Uterus (tissue), 2 donors: ENCODE measurements around the gene EDN2.

Source experiments
- POLR2A ChIP-seq, 2 donors: fragments of 450-650 bp; IDR thresholded peaks; one replicate each; pipeline ENCODE4 v1.6.1; 2016; ENCODE audit warnings: antibody characterized with exemption in 2 of 2, mild to moderate bottlenecking in 1 of 2, moderate library complexity in 1 of 2
- TF ChIP-seq, protein P1 (sequence below), 4 experiments: fragments of 200-600 bp in 2 of 4; fragments of 450-650 bp in 2 of 4; sonication (generic) in 2 of 4; IDR thresholded peaks; one replicate each; pipeline ENCODE4 v1.5.1; 2016 to 2019; ENCODE audit warnings: antibody characterized with exemption in 4 of 4, mild to moderate bottlenecking in 2 of 4, moderate library complexity in 1 of 4

DNA sequence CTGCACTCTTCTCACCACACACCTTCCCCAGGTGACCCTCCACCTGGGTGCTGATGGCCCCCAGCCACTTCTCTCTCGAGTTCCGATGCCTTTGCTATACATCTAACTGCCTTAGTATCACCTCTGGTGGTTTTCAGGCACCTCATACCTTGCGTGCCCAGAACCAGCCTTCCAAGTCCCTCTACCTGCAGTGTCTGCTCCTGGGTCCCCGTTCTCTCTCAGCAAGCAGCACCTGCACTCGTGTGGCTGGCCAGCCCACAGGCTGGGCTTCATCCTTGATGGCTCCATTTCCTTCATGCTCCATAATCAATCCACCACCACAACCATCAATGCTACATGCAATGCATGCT, 49.2 kb upstream of the EDN2 start:
- TF ChIP-seq, protein P1, sequence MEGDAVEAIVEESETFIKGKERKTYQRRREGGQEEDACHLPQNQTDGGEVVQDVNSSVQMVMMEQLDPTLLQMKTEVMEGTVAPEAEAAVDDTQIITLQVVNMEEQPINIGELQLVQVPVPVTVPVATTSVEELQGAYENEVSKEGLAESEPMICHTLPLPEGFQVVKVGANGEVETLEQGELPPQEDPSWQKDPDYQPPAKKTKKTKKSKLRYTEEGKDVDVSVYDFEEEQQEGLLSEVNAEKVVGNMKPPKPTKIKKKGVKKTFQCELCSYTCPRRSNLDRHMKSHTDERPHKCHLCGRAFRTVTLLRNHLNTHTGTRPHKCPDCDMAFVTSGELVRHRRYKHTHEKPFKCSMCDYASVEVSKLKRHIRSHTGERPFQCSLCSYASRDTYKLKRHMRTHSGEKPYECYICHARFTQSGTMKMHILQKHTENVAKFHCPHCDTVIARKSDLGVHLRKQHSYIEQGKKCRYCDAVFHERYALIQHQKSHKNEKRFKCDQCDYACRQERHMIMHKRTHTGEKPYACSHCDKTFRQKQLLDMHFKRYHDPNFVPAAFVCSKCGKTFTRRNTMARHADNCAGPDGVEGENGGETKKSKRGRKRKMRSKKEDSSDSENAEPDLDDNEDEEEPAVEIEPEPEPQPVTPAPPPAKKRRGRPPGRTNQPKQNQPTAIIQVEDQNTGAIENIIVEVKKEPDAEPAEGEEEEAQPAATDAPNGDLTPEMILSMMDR (IDR thresholded peaks at IDR 0.05), result no peak
- TF ChIP-seq POLR2A (IDR thresholded peaks at IDR 0.05), result no peak
